ENCODE results near the gene GATAD2A. TPM values are rescaled to one million over a fixed set of nuclear protein-coding genes. Genes with fewer than 3 reads are reported as not detected.
A peak's percentile ranks its signal among the peaks of the same experiment; 100 is the strongest.

GATAD2A gene
- total and polyA plus RNA-seq, 9 of the 15 experiments (the other 6 are each of a cell fraction or from before 2014, with no cell fraction given), result 2.4 to 226 (median 44.2) TPM

DNA sequence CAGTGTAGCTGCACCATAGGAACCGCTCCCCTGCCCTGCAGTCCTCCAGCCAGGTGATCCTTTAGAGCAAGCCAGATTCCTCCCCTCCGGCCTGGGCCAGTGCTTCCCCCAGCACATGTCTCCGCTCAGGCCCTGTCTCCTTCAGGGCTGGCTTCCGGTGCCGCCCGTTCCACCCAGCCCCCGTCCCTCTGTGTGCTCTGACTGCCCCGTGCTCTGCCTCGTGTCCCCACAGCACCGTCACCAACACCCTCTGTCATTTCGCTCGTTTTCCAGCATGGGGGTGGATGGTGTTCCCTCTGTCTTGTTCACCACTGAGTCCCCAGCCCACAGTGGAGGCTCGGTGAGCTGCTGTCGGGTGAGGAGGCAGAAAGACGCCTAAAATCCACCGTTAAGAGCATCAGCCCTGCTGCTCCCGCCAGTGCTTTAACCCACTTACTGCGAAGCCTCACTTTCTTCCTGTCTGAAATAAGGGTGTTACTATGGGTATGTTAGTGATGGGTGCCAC lies 55.3 kb downstream of the GATAD2A start:
- peaks cover 71% of the 10 kb centered on the region for H3K36me3 ChIP-seq (ENCODE audit: control insufficient read depth, insufficient read depth, low read length)
- no peak for DNase-seq (ENCODE audit: extremely low read depth in 1 of 4, low spot score in 3 of 4)
- peaks cover 2% of the 10 kb centered on the region; the same call in 1 of the 2 replicates for H3K9me3 ChIP-seq (replicated peaks; ENCODE audit: control insufficient read depth, insufficient read depth, low read depth, low read length)
- H3K9me1 ChIP-seq (ENCODE audit: control insufficient read depth, insufficient read depth, low read length), result peaks cover 8% of the 10 kb centered on the region
- peak overlapping the region in 1 of 2 experiments; percentile 88; a peak in 2 of 4 replicates for H3K9ac ChIP-seq (ENCODE audit: insufficient read depth in 1 of 2, low read depth in 2 of 2, low read length in 2 of 2)
- H3K4me3 ChIP-seq, result no peak overlapping the region
- peak overlapping the region; percentile 54; the same call in 2 of the 3 replicates for H3K27ac ChIP-seq (ENCODE audit: extremely low read depth, low read depth, low read length)
- BruUV-seq (replicated peaks), result no TSS peak
- peak overlapping the region; percentile 28; the same call in 1 of the 2 replicates for H3K4me2 ChIP-seq (ENCODE audit: insufficient read depth, low read length)
- intact Hi-C loops (cut with micrococcal nuclease), result no loop called here
- 75% methylated on average over 10 of the region's 18 CpGs for WGBS (ENCODE audit: insufficient coverage, low coverage, missing lambda C conversion rate)
- peaks cover 34 to 61% of the 10 kb centered on the region in 2 experiments for H3K4me1 ChIP-seq (replicated peaks in 1 of 2; ENCODE audit: control insufficient read depth in 2 of 2, insufficient read depth in 2 of 2, low read length in 2 of 2)
- no peak overlapping the region for H2AFZ ChIP-seq (ENCODE audit: low read depth, low read length)
- FAIRE-seq, result peak; percentile 29
- in situ Hi-C loops (cut with MboI), result no loop called here
- H4K20me1 ChIP-seq (replicated peaks; ENCODE audit: control insufficient read depth, insufficient read depth, low read length), result peaks cover 45% of the 10 kb centered on the region
- peak; percentile 55 for ATAC-seq
- ChIA-PET CTCF (ENCODE audit: low intra/inter-chr PET ratio) (interaction anchor here (0.7 kb wide), 1 partner anchor 140 kb away, joined by 3 read pairs; no protein-coding TSS in a partner anchor), POLR2A (interaction anchor here (0.5 kb wide), 1 partner anchor 32 kb away, joined by 3 read pairs; no protein-coding TSS in a partner anchor)
- peaks cover 98% of the 10 kb centered on the region for H3K79me2 ChIP-seq (ENCODE audit: control insufficient read depth, insufficient read depth, low read length)
- H3K27me3 ChIP-seq (ENCODE audit: control insufficient read depth in 2 of 2, insufficient read depth in 2 of 2, low read length in 2 of 2), result no peaks in the 10 kb centered on the region
- no peak for TF ChIP-seq MEIS2 (IDR thresholded peaks at IDR 0.05; ENCODE audit: partially characterized antibody)
- TF ChIP-seq SLC30A9 (CRISPR knock-in tag; IDR thresholded peaks at IDR 0.05), result no peak
- TF ChIP-seq, protein P1, sequence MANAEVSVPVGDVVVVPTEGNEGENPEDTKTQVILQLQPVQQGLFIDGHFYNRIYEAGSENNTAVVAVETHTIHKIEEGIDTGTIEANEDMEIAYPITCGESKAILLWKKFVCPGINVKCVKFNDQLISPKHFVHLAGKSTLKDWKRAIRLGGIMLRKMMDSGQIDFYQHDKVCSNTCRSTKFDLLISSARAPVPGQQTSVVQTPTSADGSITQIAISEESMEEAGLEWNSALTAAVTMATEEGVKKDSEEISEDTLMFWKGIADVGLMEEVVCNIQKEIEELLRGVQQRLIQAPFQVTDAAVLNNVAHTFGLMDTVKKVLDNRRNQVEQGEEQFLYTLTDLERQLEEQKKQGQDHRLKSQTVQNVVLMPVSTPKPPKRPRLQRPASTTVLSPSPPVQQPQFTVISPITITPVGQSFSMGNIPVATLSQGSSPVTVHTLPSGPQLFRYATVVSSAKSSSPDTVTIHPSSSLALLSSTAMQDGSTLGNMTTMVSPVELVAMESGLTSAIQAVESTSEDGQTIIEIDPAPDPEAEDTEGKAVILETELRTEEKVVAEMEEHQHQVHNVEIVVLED (CRISPR knock-in tag; IDR thresholded peaks at IDR 0.05), result no peak
- no peak for TF ChIP-seq MECOM (CRISPR knock-in tag; IDR thresholded peaks at IDR 0.05)
- peak; percentile 31; the same call in 1 of the 2 replicates for TF ChIP-seq POLR2G (IDR thresholded peaks at IDR 0.05; ENCODE audit: low read depth, low read length)
- TF ChIP-seq U2AF2 (optimal IDR thresholded peaks at IDR 0.05; ENCODE audit: low read depth, low read length), result no peak
- TF ChIP-seq, protein P2, sequence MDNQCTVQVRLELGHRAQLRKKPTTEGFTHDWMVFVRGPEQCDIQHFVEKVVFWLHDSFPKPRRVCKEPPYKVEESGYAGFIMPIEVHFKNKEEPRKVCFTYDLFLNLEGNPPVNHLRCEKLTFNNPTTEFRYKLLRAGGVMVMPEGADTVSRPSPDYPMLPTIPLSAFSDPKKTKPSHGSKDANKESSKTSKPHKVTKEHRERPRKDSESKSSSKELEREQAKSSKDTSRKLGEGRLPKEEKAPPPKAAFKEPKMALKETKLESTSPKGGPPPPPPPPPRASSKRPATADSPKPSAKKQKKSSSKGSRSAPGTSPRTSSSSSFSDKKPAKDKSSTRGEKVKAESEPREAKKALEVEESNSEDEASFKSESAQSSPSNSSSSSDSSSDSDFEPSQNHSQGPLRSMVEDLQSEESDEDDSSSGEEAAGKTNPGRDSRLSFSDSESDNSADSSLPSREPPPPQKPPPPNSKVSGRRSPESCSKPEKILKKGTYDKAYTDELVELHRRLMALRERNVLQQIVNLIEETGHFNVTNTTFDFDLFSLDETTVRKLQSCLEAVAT (IDR thresholded peaks at IDR 0.05), result no peak
- TF ChIP-seq, protein P3, sequence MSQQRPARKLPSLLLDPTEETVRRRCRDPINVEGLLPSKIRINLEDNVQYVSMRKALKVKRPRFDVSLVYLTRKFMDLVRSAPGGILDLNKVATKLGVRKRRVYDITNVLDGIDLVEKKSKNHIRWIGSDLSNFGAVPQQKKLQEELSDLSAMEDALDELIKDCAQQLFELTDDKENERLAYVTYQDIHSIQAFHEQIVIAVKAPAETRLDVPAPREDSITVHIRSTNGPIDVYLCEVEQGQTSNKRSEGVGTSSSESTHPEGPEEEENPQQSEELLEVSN (IDR thresholded peaks at IDR 0.05; ENCODE audit: borderline replicate concordance in 1 of 2, extremely low read depth in 1 of 2, insufficient read depth in 1 of 2, insufficient read length in 1 of 2, low read depth in 1 of 2, low read length in 1 of 2, poor library complexity in 1 of 2, severe bottlenecking in 1 of 2), result peak in 1 of 2 experiments; percentile 54
- TF ChIP-seq, protein P4, sequence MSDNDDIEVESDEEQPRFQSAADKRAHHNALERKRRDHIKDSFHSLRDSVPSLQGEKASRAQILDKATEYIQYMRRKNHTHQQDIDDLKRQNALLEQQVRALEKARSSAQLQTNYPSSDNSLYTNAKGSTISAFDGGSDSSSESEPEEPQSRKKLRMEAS (CRISPR knock-in tag; IDR thresholded peaks at IDR 0.05), result peak; percentile 23; the same call in 1 of the 2 replicates
- TF ChIP-seq, protein P5, sequence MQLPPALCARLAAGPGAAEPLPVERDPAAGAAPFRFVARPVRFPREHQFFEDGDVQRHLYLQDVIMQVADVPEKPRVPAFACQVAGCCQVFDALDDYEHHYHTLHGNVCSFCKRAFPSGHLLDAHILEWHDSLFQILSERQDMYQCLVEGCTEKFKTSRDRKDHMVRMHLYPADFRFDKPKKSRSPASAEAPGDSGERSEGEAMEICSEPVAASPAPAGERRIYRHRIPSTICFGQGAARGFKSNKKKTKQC (CRISPR knock-in tag; IDR thresholded peaks at IDR 0.05), result no peak
- no peak for TF ChIP-seq XRCC4 (IDR thresholded peaks at IDR 0.05; ENCODE audit: extremely low read depth, insufficient read depth, insufficient read length)
- TF ChIP-seq, protein P6, sequence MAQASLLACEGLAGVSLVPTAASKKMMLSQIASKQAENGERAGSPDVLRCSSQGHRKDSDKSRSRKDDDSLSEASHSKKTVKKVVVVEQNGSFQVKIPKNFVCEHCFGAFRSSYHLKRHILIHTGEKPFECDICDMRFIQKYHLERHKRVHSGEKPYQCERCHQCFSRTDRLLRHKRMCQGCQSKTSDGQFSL (CRISPR knock-in tag; IDR thresholded peaks at IDR 0.05), result no peak
- TF ChIP-seq, protein P6 (tag; IDR thresholded peaks at IDR 0.05), result no peak
